Tongue (tissue), 2 donors: ENCODE data around the gene PPEF1. TPM values are rescaled to one million over a fixed set of nuclear protein-coding genes. Genes with fewer than 3 reads are reported as not detected.
A peak's percentile ranks its signal among the peaks of the same experiment; 100 is the strongest.

Experiments
- DNase-seq: peaks from one replicate; pipeline ENCODE4 v3.0.0-alpha.2; 2015
- total RNA-seq: library from RNA; depleted of rRNA; stranded (reverse); fragments of >200 nt; gene quantifications from one replicate; pipeline ENCODE4 v1.2.3, GENCODE V29; 2014

PPEF1 gene, protein sequence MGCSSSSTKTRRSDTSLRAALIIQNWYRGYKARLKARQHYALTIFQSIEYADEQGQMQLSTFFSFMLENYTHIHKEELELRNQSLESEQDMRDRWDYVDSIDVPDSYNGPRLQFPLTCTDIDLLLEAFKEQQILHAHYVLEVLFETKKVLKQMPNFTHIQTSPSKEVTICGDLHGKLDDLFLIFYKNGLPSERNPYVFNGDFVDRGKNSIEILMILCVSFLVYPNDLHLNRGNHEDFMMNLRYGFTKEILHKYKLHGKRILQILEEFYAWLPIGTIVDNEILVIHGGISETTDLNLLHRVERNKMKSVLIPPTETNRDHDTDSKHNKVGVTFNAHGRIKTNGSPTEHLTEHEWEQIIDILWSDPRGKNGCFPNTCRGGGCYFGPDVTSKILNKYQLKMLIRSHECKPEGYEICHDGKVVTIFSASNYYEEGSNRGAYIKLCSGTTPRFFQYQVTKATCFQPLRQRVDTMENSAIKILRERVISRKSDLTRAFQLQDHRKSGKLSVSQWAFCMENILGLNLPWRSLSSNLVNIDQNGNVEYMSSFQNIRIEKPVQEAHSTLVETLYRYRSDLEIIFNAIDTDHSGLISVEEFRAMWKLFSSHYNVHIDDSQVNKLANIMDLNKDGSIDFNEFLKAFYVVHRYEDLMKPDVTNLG
- 1.5 TPM for total RNA-seq

- peak; percentile 39 for DNase-seq
Measured at GRCh38 chrX:18707426-18708049, at the start of gene PPEF1. PPEF1 (plus strand) TSS chrX:18707645; CDS start chrX:18707781, 136 bp downstream.

DNA sequence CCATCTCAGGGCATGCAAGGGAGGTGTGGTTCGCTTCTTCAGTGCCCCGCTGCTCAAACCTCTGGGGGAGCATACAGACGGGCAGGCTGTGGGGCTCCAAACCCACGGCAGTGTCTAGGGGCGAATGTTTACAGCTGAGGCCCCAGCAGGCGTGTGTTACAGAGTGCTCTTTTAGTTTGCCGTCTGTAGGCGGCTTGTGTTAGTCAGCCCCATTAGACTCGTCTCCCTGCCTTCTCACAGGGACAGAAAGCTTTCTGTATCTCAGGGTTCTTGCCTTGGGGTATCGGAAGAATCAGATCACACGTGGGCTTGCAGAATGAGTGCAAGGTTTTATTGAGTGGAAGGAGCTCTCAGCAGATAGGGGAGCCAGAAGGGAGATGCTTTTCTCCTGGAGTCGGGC lies 46.2 kb upstream of the PPEF1 start:
- DNase-seq, result no peak

- no peak for DNase-seq
Measured at GRCh38 chrX:18664947-18665346, 42.5 kb upstream of the PPEF1 start.

- no peak for DNase-seq
Measured at GRCh38 chrX:18666614-18667013, 40.8 kb upstream of the PPEF1 start.

- DNase-seq, result no peak
Measured at GRCh38 chrX:18668071-18668835, 39.2 kb upstream of the PPEF1 start.

GRCh38 chrX:18672008-18672407 lies 35.4 kb upstream of the PPEF1 start, which contains the start of gene RS1:
RS1 (minus strand) TSS chrX:18672108; CDS start chrX:18672068, 40 bp downstream.
- DNase-seq, result no peak

DNA sequence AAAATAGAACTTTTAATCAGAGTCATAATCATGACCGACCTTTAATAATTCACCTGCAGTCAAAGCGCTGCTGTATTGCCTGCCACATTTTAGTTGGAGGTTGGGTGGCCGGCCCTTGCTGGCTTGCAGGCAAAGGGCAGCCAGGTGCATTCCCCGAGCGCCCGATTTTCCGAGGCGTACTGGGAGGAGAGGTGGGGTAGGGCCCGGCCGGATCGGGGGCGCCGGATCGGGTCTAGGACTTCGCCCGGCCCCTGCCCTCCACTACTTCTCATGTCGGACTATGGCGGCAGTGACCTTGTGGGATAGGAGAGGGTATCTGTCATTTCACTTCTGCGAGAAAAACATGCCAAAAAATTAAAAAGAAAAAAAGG lies 33.0 kb upstream of the PPEF1 start:
- no peak for DNase-seq

DNA sequence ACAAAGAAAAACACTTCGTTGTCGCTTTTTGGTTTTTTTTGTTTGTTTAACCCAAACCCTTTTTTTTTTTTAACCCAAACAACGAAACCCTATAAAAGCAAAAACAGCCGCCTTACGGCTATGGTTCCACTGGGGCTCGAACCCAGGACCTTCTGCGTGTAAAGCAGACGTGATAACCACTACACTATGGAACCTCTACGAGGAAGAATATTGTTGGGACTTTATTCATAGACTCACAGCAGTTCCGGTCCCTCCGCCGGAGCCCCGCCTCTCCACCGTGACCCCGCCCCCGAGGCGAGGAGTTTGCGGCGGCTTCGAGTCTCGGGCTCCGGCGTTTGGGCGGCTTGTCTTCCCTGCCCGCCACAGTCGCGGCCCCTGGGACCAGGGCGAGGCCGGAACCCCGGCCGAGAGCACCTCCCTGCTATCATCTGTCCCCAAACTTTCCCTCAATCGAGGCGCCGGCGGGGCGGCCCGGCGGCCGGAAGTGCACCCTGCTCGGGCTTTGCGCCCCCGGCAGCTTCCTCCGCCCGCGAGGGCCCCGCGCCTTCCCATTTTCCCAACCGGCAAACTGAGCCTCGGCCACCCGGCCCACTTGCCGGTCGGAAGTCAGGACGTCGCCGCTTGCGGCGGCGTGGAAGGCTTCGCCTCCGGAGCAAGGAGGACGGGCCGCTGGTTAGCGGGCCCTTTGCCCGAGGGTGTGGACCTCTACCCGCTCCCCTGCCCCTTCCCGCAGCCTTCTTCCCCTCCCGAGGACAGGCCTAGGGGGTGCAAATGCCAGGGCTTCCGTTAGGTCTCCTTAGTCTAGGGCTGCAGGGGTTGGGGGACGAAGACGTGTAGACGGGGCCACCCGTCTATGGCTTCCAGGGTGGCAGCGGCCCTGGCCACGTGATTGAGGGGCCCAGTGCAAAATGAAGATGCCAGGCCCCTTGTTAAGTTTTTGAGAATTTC lies 32.4 kb upstream of the PPEF1 start:
- peak; percentile 92 for DNase-seq

DNA sequence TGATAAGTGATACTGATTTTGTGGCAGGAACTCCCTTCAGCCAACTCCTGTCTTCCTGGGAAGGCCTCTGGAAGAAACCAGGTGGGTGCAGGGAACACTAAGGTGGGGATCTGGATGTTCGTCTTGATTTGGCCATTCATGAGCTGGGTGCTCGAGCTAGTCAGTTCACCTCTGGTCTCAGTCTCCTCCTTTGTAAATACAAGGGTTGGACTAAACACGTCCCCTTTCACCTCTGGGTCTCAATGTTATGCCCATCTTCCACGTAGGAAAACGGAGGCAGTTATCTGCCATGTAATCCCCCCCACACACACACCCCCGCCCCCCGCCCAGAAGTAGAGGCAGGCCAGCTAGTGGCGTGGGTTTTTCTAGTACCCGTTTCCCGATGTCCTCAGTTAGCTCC lies 31.4 kb upstream of the PPEF1 start:
- DNase-seq, result no peak

GRCh38 chrX:18676470-18676869 lies 31.0 kb upstream of the PPEF1 start:
- DNase-seq, result peak; percentile 16

DNA sequence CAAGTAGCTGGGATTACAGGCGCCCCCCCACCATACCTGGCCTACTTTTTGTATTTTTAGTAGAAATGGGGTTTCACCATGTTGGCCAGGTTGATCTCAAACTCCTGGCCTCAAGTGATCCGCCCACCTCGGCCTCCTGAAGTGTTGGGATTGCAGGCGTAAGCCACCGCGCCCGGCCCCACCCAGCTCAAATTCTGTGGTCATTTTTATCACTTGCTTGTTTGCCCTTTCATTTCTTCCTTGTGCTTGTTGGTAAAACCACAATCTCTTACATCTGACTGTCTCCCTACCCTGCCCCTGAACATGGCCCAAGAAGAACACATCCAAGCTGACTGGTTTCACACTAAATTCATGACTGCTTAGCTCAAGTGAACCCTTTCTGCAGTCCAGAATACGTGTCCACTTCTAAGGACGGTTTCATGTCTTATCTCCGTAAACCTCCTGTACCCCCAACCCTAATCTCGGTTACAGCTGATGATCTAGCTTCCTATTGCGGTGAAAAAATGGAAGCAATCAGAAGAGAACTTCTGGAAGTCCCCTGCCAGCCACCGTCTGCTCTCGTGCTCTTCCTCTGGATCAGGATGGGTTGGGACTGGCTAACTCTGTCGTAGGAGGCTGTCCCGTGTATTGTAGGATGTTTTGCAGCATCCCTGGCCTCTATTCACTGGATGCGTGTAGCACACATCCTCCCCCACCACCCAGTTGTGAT lies 30.1 kb upstream of the PPEF1 start:
- no peak for DNase-seq

DNA sequence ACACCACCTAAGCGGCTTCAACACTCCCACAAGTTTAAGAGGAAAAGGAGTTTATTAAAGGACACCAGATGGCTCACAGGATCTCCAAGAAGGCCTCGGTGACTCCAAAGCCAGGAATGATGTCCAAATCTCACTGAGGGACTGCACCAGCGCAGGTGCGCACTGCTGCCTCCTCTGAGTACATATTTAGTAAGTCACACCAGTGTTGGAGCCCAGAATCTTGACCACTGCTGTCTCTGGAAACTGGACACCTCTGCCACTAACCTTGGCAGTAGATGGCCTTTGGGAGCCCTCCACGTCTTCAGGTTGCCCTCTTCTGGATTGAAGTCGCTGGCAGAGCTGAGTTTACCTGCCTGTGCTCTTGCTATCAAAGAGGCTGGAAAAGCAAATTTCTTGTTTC lies 25.4 kb upstream of the PPEF1 start:
- no peak for DNase-seq

DNA sequence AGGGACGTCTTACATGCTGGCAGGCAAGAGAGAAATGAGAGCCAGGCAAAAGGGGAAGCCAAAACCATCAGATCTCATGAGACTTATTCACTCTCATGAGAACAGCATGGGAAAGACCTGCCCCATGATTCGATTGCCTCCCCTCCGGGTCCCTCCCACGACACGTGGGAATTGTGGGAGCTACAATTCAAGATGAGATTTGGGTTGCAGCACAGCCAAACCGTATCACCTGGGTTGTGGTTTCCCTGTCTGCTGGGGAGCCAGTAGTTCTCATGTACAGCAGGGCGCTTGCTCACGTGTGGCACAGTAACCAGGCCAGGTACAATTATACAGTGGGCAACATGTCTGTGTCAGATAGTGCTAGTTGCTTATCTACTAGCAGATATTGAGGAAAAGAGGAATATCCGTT lies 24.5 kb upstream of the PPEF1 start:
- DNase-seq, result no peak

- DNase-seq, result no peak
Measured at GRCh38 chrX:18687856-18688495, 19.5 kb upstream of the PPEF1 start.

DNA sequence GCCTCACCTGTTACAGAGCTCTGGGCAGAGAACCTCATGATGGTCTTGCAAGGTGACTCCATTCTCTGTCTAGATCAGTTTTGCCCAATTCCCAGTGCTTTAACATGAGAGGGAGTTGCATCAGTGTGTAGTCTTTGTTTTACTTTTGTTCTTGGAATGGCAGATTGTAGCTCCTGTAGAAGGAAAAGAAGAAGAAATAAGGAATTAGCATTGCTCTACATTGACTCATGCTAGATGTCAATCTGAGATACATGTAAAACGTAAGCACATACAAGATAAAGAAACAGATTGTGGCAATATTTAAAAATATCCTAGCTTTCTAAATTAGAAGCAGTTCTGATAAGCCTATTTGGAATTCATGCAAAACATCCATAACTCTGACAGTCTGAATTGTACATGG lies 16.0 kb upstream of the PPEF1 start:
- DNase-seq, result no peak

GRCh38 chrX:18692541-18692940 lies 14.9 kb upstream of the PPEF1 start:
- DNase-seq, result no peak

- no peak for DNase-seq
Measured at GRCh38 chrX:18696653-18697052, 10.8 kb upstream of the PPEF1 start.

DNA sequence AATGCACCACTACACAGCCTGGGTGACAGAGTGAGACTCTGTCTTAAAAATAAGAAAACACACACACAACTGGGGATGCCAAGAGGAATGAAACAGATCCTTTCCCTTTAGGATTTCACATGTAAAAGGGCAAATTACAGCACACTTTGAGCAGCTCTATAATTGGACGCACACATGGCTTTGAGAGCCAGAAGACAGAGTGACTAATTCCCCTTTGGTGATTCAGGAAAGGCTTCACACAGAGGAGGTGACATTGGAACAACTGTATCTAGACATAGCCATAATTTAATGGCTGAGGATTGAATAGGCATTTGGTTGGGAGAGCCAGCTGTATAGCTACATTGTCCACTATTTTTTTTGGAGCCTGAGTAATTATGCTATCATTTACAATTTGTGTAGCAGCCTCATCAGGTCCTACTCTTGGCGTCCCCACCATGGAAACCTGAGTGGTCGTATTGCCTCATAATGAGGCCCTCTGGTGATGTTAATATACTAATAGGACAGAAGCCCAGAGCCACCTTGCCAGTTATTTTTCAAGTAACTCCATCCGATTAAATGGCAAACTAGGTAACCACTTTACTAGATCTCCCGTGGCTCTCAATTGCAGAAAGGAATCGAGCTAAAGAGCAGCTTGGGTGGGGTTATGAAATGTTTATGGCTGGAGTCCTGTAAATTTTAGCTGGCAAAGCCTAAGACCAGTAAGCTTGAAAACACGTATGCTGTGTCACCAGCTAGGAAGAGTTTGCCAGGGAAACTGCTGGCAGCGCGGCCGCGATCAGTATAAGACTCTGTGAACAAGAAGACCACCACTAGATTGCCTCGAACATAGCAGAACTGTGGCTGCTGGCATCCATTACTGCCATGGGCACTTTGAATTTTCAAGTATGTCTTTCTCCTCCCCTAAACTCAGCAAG lies 8.5 kb upstream of the PPEF1 start:
- DNase-seq, result no peak
